ENCODE results near the gene TWIST2. TPM values are rescaled to one million over a fixed set of nuclear protein-coding genes. Genes with fewer than 3 reads are reported as not detected.

TWIST2 gene
- total and polyA plus RNA-seq, 9 of the 15 experiments (the other 6 are each of a cell fraction or from before 2014, with no cell fraction given), result not detected

- TF ChIP-seq IRF2 (CRISPR knock-in tag; IDR thresholded peaks at IDR 0.05) (no peak), PREB (CRISPR knock-in tag; IDR thresholded peaks at IDR 0.05) (no peak)
These were observed 24.1 kb downstream of the TWIST2 start (continued) for GRCh38 chr2:238872026-238872425.

GRCh38 chr2:238872628-238873380, 24.9 kb downstream of the TWIST2 start:
- no peak overlapping the region for H3K9ac ChIP-seq (ENCODE audit: insufficient read depth in 1 of 2, low read depth in 2 of 2, low read length in 2 of 2)
- no peak for FAIRE-seq
- CTCF ChIA-PET (ENCODE audit: low intra/inter-chr PET ratio), result no interaction called here
- TF ChIP-seq PHB (CRISPR knock-in tag; IDR thresholded peaks at IDR 0.05) (no peak), ZNF3 (CRISPR knock-in tag; IDR thresholded peaks at IDR 0.05) (no peak), ZNF224 (CRISPR knock-in tag; IDR thresholded peaks at IDR 0.05) (no peak), KHSRP (IDR thresholded peaks at IDR 0.05) (no peak), ZNF764 (CRISPR knock-in tag; IDR thresholded peaks at IDR 0.05; ENCODE audit: low read depth) (no peak), PHF21A (IDR thresholded peaks at IDR 0.05; ENCODE audit: borderline replicate concordance, low read depth) (no peak), ARID2 (IDR thresholded peaks at IDR 0.05) (no peak), SP1 (CRISPR knock-in tag; IDR thresholded peaks at IDR 0.05) (no peak), FOXK2 (conservative IDR thresholded peaks at IDR 0.05 in 1 of 2, IDR thresholded peaks at IDR 0.05 in 1 of 2; ENCODE audit: low read depth in 2 of 2) (no peak), SPI1 (IDR thresholded peaks at IDR 0.05; ENCODE audit: borderline replicate concordance, low read depth, low read length) (no peak), MED1 (CRISPR knock-in tag; IDR thresholded peaks at IDR 0.05; ENCODE audit: borderline replicate concordance) (no peak), ZNF583 (CRISPR knock-in tag; IDR thresholded peaks at IDR 0.05) (no peak), ATF3 (IDR thresholded peaks at IDR 0.05) (no peak), ATF3 (CRISPR knock-in tag; conservative IDR thresholded peaks at IDR 0.05) (no peak), NR1H2 (CRISPR knock-in tag; IDR thresholded peaks at IDR 0.05) (no peak), MITF (IDR thresholded peaks at IDR 0.05) (no peak), ATF4 (CRISPR knock-in tag; IDR thresholded peaks at IDR 0.05) (no peak)

More at GRCh38 chr2:238872628-238873380, 24.9 kb downstream of the TWIST2 start:
- BruUV-seq (replicated peaks), result no TSS peak
- POLR2A ChIA-PET, result no interaction called here
- Histone ChIP-seq H3K4me3 (no peak overlapping the region), H3K9me1 (ENCODE audit: control insufficient read depth, insufficient read depth, low read length) (no peaks in the 10 kb centered on the region), H3K79me2 (ENCODE audit: control insufficient read depth, insufficient read depth, low read length) (no peaks in the 10 kb centered on the region), H3K9me3 (replicated peaks; ENCODE audit: control insufficient read depth, insufficient read depth, low read depth, low read length) (no peaks in the 10 kb centered on the region), H3K4me2 (ENCODE audit: insufficient read depth, low read length) (no peak overlapping the region), H4K20me1 (replicated peaks; ENCODE audit: control insufficient read depth, insufficient read depth, low read length) (no peaks in the 10 kb centered on the region), H3K36me3 (ENCODE audit: control insufficient read depth, insufficient read depth, low read length) (no peaks in the 10 kb centered on the region), H3K27me3 (ENCODE audit: control insufficient read depth in 2 of 2, insufficient read depth in 2 of 2, low read length in 2 of 2) (peaks cover 0 to 9% of the 10 kb centered on the region in 2 experiments; a peak in 1 of 5 replicates), H2AFZ (ENCODE audit: low read depth, low read length) (no peak overlapping the region), H3K4me1 (replicated peaks in 1 of 2; ENCODE audit: control insufficient read depth in 2 of 2, insufficient read depth in 2 of 2, low read length in 2 of 2) (no peaks in the 10 kb centered on the region), H3K27ac (ENCODE audit: extremely low read depth, low read depth, low read length) (no peak overlapping the region)
- WGBS (ENCODE audit: insufficient coverage, low coverage, missing lambda C conversion rate), result 9% methylated on average over 11 of the region's 13 CpGs
- DNase-seq (ENCODE audit: extremely low read depth in 1 of 4, low spot score in 3 of 4) (no peak), ATAC-seq (no peak)
- in situ Hi-C loops (cut with MboI), result no loop called here
- intact Hi-C loops (cut with micrococcal nuclease), result no loop called here

All from K562 (cell line).